GM12878 (cell line): ENCODE data around the gene PFKL. TPM values are rescaled to one million over a fixed set of nuclear protein-coding genes. Genes with fewer than 3 reads are reported as not detected.
A peak's percentile ranks its signal among the peaks of the same experiment; 100 is the strongest.

Experiments
- ASH2L ChIP-seq: fragments of 300-600, 200-600 bp; sonication (generic); IDR thresholded peaks from 2 replicates; pipeline ENCODE4 v1.6.1; 2017; ENCODE audit warnings: low read depth, mild to moderate bottlenecking, borderline replicate concordance
- HDGF ChIP-seq: fragments of 450-650 bp; IDR thresholded peaks from 2 replicates; pipeline ENCODE4 v1.6.1; 2016; ENCODE audit warnings: antibody characterized with exemption
- IKZF1 ChIP-seq: fragments of 450-650 bp; conservative IDR thresholded peaks from 2 replicates; pipeline ENCODE4 v1.6.1; 2017; ENCODE audit warnings: antibody characterized with exemption, mild to moderate bottlenecking
- IKZF2 ChIP-seq, 2 experiments: fragments of 450-650 bp; IDR thresholded peaks; 2 replicates each; pipeline ENCODE4 v1.6.1; 2017; ENCODE audit warnings: mild to moderate bottlenecking in 2 of 2, moderate library complexity in 2 of 2
- JUND ChIP-seq: IDR thresholded peaks from 2 replicates; pipeline ENCODE4 v1.6.1; 2012; ENCODE audit warnings: low read depth, mild to moderate bottlenecking, low read length, improper control_type of control experiment, moderate library complexity
- LARP7 ChIP-seq: fragments of 450-650 bp; IDR thresholded peaks from 2 replicates; pipeline ENCODE4 v1.6.1; 2017; ENCODE audit warnings: mild to moderate bottlenecking
- SUZ12 ChIP-seq: fragments of 200-600 bp; sonication (generic); IDR thresholded peaks from one replicate; pipeline ENCODE4 v1.6.1; 2018; ENCODE audit warnings: antibody characterized with exemption, mild to moderate bottlenecking; ENCODE audit not compliant: unreplicated experiment
- TCF7 ChIP-seq: IDR thresholded peaks from 2 replicates; pipeline ENCODE4 v1.6.1; 2014; ENCODE audit warnings: antibody characterized with exemption, borderline replicate concordance
- ZNF274 ChIP-seq: IDR thresholded peaks from one replicate; pipeline ENCODE4 v1.8.0; 2011; ENCODE audit not compliant: insufficient read length, insufficient read depth
- polyA plus RNA-seq, 11 experiments: library from polyadenylated mRNA; depleted of rRNA in 4 of 11; unstranded in 6 of 11; stranded (reverse) in 5 of 11; fragments of >200 nt; fragmentation: Nextera tagmentation in 4 of 11; fragmentation: Illumina TruSeq in 1 of 11; extraction: Ambion mirVana in 4 of 11; extraction: Trizol in 1 of 11; gene quantifications; 1 replicate in 1 of 11; 2 replicates in 10 of 11; pipeline versions ENCODE4 v1.2.1 to v1.2.3, GENCODE V29; 2011 to 2016; ENCODE audit warnings: inconsistent platforms in 2 of 11, missing spikeins in 2 of 11, low read depth in 1 of 11
- total RNA-seq, 4 experiments: library from RNA; depleted of rRNA in 3 of 4; stranded (reverse); fragments of >200 nt in 3 of 4; fragmentation: Illumina TruSeq in 1 of 4; extraction: Trizol in 1 of 4; gene quantifications; 2 replicates each; pipeline versions ENCODE4 v1.2.1 to v1.2.3, GENCODE V29; 2013 to 2021
- TF ChIP-seq, protein P1 (sequence below): fragments of 450-650 bp; IDR thresholded peaks from 2 replicates; pipeline ENCODE4 v1.6.1; 2016; ENCODE audit warnings: mild to moderate bottlenecking, moderate library complexity, borderline replicate concordance
- TF ChIP-seq, protein P2 (sequence below): fragments of 450-650 bp; IDR thresholded peaks from 2 replicates; pipeline ENCODE4 v1.6.1; 2017; ENCODE audit warnings: low read depth, mild to moderate bottlenecking, moderate library complexity
- TF ChIP-seq, protein P3 (sequence below): fragments of 450-650 bp; IDR thresholded peaks from 2 replicates; pipeline ENCODE4 v1.6.1; 2017; ENCODE audit warnings: mild to moderate bottlenecking, moderate library complexity

The PFKL gene
- total and polyA plus RNA-seq, 10 of the 15 experiments (the other 5 are each of a cell fraction or from before 2014, with no cell fraction given), result 1.2 to 192 (median 112) TPM

DNA sequence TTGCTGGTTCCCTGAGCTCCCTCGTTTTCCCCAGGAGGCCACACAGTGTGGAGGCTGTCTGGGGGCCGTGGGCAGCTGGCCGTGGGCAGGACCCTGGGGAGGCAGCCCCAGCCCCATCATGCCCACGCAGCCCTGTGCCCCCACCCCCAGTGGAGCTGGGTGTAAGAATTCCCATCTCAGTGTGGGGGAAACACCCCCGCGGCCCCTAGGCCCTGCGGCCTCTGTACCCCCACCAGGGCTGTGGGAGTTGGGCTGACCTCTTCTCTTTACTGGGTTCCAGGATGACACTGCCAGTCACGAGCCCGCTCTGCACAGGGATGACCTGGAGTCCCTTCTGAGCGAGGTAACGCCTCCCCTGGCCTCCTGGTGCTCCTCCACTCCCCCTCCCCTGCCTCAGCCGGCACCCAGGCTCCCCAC, 3.7 kb upstream of the PFKL start (continued):
- TF ChIP-seq, protein P1, sequence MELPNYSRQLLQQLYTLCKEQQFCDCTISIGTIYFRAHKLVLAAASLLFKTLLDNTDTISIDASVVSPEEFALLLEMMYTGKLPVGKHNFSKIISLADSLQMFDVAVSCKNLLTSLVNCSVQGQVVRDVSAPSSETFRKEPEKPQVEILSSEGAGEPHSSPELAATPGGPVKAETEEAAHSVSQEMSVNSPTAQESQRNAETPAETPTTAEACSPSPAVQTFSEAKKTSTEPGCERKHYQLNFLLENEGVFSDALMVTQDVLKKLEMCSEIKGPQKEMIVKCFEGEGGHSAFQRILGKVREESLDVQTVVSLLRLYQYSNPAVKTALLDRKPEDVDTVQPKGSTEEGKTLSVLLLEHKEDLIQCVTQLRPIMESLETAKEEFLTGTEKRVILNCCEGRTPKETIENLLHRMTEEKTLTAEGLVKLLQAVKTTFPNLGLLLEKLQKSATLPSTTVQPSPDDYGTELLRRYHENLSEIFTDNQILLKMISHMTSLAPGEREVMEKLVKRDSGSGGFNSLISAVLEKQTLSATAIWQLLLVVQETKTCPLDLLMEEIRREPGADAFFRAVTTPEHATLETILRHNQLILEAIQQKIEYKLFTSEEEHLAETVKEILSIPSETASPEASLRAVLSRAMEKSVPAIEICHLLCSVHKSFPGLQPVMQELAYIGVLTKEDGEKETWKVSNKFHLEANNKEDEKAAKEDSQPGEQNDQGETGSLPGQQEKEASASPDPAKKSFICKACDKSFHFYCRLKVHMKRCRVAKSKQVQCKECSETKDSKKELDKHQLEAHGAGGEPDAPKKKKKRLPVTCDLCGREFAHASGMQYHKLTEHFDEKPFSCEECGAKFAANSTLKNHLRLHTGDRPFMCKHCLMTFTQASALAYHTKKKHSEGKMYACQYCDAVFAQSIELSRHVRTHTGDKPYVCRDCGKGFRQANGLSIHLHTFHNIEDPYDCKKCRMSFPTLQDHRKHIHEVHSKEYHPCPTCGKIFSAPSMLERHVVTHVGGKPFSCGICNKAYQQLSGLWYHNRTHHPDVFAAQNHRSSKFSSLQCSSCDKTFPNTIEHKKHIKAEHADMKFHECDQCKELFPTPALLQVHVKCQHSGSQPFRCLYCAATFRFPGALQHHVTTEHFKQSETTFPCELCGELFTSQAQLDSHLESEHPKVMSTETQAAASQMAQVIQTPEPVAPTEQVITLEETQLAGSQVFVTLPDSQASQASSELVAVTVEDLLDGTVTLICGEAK, result no peak
- TF ChIP-seq, protein P2, sequence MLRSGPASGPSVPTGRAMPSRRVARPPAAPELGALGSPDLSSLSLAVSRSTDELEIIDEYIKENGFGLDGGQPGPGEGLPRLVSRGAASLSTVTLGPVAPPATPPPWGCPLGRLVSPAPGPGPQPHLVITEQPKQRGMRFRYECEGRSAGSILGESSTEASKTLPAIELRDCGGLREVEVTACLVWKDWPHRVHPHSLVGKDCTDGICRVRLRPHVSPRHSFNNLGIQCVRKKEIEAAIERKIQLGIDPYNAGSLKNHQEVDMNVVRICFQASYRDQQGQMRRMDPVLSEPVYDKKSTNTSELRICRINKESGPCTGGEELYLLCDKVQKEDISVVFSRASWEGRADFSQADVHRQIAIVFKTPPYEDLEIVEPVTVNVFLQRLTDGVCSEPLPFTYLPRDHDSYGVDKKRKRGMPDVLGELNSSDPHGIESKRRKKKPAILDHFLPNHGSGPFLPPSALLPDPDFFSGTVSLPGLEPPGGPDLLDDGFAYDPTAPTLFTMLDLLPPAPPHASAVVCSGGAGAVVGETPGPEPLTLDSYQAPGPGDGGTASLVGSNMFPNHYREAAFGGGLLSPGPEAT, result 0 out of 2 replicates have a peak, but pooled peaks have one; percentile 29
- TF ChIP-seq, protein P3, sequence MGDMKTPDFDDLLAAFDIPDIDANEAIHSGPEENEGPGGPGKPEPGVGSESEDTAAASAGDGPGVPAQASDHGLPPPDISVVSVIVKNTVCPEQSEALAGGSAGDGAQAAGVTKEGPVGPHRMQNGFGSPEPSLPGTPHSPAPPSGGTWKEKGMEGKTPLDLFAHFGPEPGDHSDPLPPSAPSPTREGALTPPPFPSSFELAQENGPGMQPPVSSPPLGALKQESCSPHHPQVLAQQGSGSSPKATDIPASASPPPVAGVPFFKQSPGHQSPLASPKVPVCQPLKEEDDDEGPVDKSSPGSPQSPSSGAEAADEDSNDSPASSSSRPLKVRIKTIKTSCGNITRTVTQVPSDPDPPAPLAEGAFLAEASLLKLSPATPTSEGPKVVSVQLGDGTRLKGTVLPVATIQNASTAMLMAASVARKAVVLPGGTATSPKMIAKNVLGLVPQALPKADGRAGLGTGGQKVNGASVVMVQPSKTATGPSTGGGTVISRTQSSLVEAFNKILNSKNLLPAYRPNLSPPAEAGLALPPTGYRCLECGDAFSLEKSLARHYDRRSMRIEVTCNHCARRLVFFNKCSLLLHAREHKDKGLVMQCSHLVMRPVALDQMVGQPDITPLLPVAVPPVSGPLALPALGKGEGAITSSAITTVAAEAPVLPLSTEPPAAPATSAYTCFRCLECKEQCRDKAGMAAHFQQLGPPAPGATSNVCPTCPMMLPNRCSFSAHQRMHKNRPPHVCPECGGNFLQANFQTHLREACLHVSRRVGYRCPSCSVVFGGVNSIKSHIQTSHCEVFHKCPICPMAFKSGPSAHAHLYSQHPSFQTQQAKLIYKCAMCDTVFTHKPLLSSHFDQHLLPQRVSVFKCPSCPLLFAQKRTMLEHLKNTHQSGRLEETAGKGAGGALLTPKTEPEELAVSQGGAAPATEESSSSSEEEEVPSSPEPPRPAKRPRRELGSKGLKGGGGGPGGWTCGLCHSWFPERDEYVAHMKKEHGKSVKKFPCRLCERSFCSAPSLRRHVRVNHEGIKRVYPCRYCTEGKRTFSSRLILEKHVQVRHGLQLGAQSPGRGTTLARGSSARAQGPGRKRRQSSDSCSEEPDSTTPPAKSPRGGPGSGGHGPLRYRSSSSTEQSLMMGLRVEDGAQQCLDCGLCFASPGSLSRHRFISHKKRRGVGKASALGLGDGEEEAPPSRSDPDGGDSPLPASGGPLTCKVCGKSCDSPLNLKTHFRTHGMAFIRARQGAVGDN, result no peak; the same call in 1 of the 2 replicates
- TF ChIP-seq LARP7 (0 out of 2 replicates have a peak, but pooled peaks have one; percentile 8), IKZF2 (IDR thresholded peaks at IDR 0.05) (peak; percentile 24; a peak in 2 of 4 replicates), IKZF1 (peak; percentile 42), JUND (no peak), SUZ12 (no peak), ZNF274 (no peak), HDGF (no peak), TCF7 (no peak), ASH2L (no peak)
